Measurements from ENCODE around the gene NHS.

The NHS gene

DNA sequence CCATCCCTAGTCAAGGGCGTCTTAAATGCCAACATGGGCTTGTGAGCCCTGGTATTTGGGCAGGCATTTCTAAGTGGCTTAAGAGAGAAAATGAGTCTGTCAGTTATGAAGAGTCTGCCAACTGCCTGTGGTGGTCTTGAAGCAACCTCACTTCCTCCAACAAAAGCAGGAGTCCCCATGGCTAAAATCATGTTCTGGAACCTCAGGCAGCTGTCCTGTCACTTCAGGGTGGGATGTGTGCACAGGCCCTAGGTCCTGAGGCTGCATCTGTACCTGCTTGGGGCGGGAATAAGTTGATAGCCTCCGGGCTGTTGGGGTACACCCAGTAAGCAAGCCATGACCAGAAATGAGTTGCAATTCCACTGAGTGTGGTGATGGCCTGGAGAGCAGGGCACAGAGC lies 247.3 kb downstream of the NHS start:
- no peak overlapping the region for H3K4me3 ChIP-seq (ENCODE audit: low read depth, low read length, poor library complexity, severe bottlenecking)
- no peaks in the 10 kb centered on the region for H3K9me2 ChIP-seq (ENCODE audit: low read depth, low read length)
- H3F3A ChIP-seq (ENCODE audit: insufficient read depth, low read length), result no peaks in the 10 kb centered on the region
- no peak overlapping the region for H3K4me2 ChIP-seq (ENCODE audit: low read length)
- H2AFZ ChIP-seq (ENCODE audit: low read length), result no peak overlapping the region
- no peaks in the 10 kb centered on the region for H3K36me3 ChIP-seq (ENCODE audit: insufficient read depth, low read length)
- no peaks in the 10 kb centered on the region for H3K4me1 ChIP-seq (ENCODE audit: insufficient read depth, low read length, severe bottlenecking)
- H3K27me3 ChIP-seq (ENCODE audit: insufficient read depth, low read length), result no peaks in the 10 kb centered on the region
- H3K27ac ChIP-seq (ENCODE audit: low read depth, low read length, poor library complexity, severe bottlenecking), result no peak overlapping the region
- H3K79me2 ChIP-seq (ENCODE audit: insufficient read depth, low read length), result no peaks in the 10 kb centered on the region
- no peaks in the 10 kb centered on the region for H3K9me3 ChIP-seq (ENCODE audit: low read length)
- no peak overlapping the region for H3K9ac ChIP-seq (ENCODE audit: low read length)
- TF ChIP-seq EZH2 (IDR thresholded peaks at IDR 0.05; ENCODE audit: borderline replicate concordance, low read length), result no peak
- TF ChIP-seq, protein P1, sequence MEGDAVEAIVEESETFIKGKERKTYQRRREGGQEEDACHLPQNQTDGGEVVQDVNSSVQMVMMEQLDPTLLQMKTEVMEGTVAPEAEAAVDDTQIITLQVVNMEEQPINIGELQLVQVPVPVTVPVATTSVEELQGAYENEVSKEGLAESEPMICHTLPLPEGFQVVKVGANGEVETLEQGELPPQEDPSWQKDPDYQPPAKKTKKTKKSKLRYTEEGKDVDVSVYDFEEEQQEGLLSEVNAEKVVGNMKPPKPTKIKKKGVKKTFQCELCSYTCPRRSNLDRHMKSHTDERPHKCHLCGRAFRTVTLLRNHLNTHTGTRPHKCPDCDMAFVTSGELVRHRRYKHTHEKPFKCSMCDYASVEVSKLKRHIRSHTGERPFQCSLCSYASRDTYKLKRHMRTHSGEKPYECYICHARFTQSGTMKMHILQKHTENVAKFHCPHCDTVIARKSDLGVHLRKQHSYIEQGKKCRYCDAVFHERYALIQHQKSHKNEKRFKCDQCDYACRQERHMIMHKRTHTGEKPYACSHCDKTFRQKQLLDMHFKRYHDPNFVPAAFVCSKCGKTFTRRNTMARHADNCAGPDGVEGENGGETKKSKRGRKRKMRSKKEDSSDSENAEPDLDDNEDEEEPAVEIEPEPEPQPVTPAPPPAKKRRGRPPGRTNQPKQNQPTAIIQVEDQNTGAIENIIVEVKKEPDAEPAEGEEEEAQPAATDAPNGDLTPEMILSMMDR (IDR thresholded peaks at IDR 0.05; ENCODE audit: low read length), result no peak
- no peaks in the 10 kb centered on the region for H4K20me1 ChIP-seq (ENCODE audit: insufficient read depth, low read length)

DNA sequence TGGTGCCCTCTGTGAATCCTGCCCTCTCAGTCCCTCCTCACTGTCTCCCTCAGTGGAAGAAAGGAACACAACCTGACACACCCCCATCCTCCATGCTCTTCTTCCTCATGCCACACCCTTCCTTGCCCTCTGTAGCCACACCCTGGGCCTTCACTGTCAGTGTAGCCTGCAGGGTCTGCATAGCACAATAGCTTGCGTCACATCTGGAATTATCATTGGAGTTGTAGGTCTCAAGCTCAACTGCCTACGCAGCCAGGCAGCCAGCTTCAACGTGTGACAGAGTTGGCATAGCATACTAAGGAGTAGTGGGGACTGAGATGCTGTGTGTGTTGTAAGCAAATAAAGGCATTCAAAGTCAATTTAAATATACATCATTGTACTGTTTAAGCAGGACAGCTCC lies 248.8 kb downstream of the NHS start:
- no peak overlapping the region for H3K27ac ChIP-seq (ENCODE audit: low read depth, low read length, poor library complexity, severe bottlenecking)
- no peaks in the 10 kb centered on the region for H3K4me1 ChIP-seq (ENCODE audit: insufficient read depth, low read length, severe bottlenecking)
- no peaks in the 10 kb centered on the region for H3K36me3 ChIP-seq (ENCODE audit: insufficient read depth, low read length)
- no peaks in the 10 kb centered on the region for H3F3A ChIP-seq (ENCODE audit: insufficient read depth, low read length)
- no peak overlapping the region for H3K4me3 ChIP-seq (ENCODE audit: low read depth, low read length, poor library complexity, severe bottlenecking)
- H3K9me2 ChIP-seq (ENCODE audit: low read depth, low read length), result no peaks in the 10 kb centered on the region
- no peaks in the 10 kb centered on the region for H3K9me3 ChIP-seq (ENCODE audit: low read length)
- no peaks in the 10 kb centered on the region for H4K20me1 ChIP-seq (ENCODE audit: insufficient read depth, low read length)
- no peaks in the 10 kb centered on the region for H3K27me3 ChIP-seq (ENCODE audit: insufficient read depth, low read length)
- H3K79me2 ChIP-seq (ENCODE audit: insufficient read depth, low read length), result no peaks in the 10 kb centered on the region
- TF ChIP-seq EZH2 (IDR thresholded peaks at IDR 0.05; ENCODE audit: borderline replicate concordance, low read length), result no peak
- TF ChIP-seq, protein P1 (IDR thresholded peaks at IDR 0.05; ENCODE audit: low read length), result no peak
- no peak overlapping the region for H2AFZ ChIP-seq (ENCODE audit: low read length)
- H3K9ac ChIP-seq (ENCODE audit: low read length), result no peak overlapping the region
- no peak overlapping the region for H3K4me2 ChIP-seq (ENCODE audit: low read length)

DNA sequence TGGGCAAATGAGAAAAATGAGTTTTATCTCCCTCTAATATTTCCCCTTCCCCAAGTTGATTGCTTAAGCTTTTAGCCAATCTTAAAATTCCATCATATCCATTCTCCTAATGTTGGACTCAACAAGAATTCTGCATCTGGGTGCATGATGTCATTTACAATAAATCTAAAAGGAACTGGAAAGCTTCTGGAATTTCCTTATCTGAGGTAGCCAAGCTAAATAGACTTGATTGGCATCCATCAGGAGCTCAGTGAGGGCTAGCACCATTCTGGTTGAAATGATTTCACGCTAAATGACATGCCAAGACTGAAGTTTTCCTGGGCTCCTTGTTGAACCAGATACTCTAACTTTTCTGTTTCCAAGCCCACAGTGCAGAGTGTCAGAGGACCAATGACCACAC lies 252.0 kb downstream of the NHS start:
- Histone ChIP-seq H3K36me3 (ENCODE audit: insufficient read depth, low read length) (no peaks in the 10 kb centered on the region), H2AFZ (ENCODE audit: low read length) (no peak overlapping the region), H3K27me3 (ENCODE audit: insufficient read depth, low read length) (no peaks in the 10 kb centered on the region), H3K9me2 (ENCODE audit: low read depth, low read length) (no peaks in the 10 kb centered on the region), H3K9ac (ENCODE audit: low read length) (no peak overlapping the region), H3K79me2 (ENCODE audit: insufficient read depth, low read length) (no peaks in the 10 kb centered on the region), H3K27ac (ENCODE audit: low read depth, low read length, poor library complexity, severe bottlenecking) (no peak overlapping the region), H3K4me2 (ENCODE audit: low read length) (no peak overlapping the region), H3K4me3 (ENCODE audit: low read depth, low read length, poor library complexity, severe bottlenecking) (no peak overlapping the region), H3F3A (ENCODE audit: insufficient read depth, low read length) (no peaks in the 10 kb centered on the region), H4K20me1 (ENCODE audit: insufficient read depth, low read length) (no peaks in the 10 kb centered on the region), H3K4me1 (ENCODE audit: insufficient read depth, low read length, severe bottlenecking) (no peaks in the 10 kb centered on the region), H3K9me3 (ENCODE audit: low read length) (no peaks in the 10 kb centered on the region)
- no peak for TF ChIP-seq EZH2 (IDR thresholded peaks at IDR 0.05; ENCODE audit: borderline replicate concordance, low read length)
- TF ChIP-seq, protein P1 (IDR thresholded peaks at IDR 0.05; ENCODE audit: low read length), result no peak

Measured in OCI-LY1 (cell line).